Large intestine (tissue), 3 donors: ENCODE measurements around the gene PTPRD. TPM values are rescaled to one million over a fixed set of nuclear protein-coding genes. Genes with fewer than 3 reads are reported as not detected.

Source experiments
- DNase-seq, 2 donors: peaks; one replicate each; pipeline versions ENCODE4 v3.0.0 to v3.0.0-alpha.2; 2013
- H3K27ac ChIP-seq: one replicate; pipeline ENCODE4 v1.5.1; 2013; ENCODE audit warnings: low read length
- H3K27me3 ChIP-seq: 2 replicates; pipeline ENCODE4 v1.6.1; 2013; ENCODE audit warnings: low read length; ENCODE audit not compliant: control insufficient read depth, insufficient read depth
- H3K36me3 ChIP-seq: 2 replicates; pipeline ENCODE4 v1.6.1; 2013; ENCODE audit warnings: low read length; ENCODE audit not compliant: control insufficient read depth, insufficient read depth
- H3K4me1 ChIP-seq: one replicate; pipeline ENCODE4 v1.6.1; 2013; ENCODE audit warnings: low read length; ENCODE audit not compliant: control insufficient read depth, insufficient read depth
- H3K4me3 ChIP-seq: one replicate; pipeline ENCODE4 v1.5.1; 2013; ENCODE audit warnings: low read length
- H3K9me3 ChIP-seq: one replicate; pipeline ENCODE4 v1.6.1; 2013; ENCODE audit warnings: mild to moderate bottlenecking, low read depth, low read length, moderate library complexity; ENCODE audit not compliant: control insufficient read depth
- WGBS: methylation state at CpG from one replicate; pipeline ENCODE4 v1.1.5; 2013; ENCODE audit warnings: low lambda C conversion rate; ENCODE audit not compliant: insufficient coverage; 5-methylcytosine and 5-hydroxymethylcytosine counted together
- polyA plus RNA-seq: library from polyadenylated mRNA; unstranded; fragments of 120-200 nt; gene quantifications from one replicate; pipeline ENCODE4 v1.2.1, GENCODE V29; 2013

Gene PTPRD
- polyA plus RNA-seq, 1 donor, result 12.0 TPM

DNA sequence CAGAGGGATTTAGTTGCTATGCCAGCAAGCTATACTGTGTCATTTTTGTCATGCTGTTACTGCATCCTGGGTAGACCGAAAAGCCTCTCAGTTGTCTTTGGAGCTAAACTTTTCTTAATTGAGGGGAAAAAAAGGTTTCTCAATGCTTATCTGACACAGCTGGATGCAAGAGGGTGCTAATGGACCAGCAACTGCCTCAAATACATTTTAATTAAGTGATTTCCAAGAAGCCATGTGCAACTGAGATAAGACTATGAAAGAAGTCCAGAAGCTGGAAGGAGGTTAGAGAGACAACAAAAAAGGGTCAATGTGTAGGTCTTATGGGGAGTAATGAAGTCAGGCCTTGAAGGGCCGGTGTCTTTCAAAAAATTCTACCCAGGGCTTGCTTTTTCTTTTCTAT, 2347.5 kb downstream of the PTPRD start:
- no peak for DNase-seq
- H3K9me3 ChIP-seq, result no peaks in the 10 kb centered on the region
- H3K36me3 ChIP-seq, result no peaks in the 10 kb centered on the region
- H3K27me3 ChIP-seq, result no peaks in the 10 kb centered on the region
- no peak overlapping the region for H3K4me3 ChIP-seq
- no peak overlapping the region for H3K27ac ChIP-seq
- no CpG with 5 or more reads among the region's 2 CpGs for WGBS
- no peaks in the 10 kb centered on the region for H3K4me1 ChIP-seq
